Daoy (cell line): Measurements from ENCODE around the gene NDUFV1. TPM values are rescaled to one million over a fixed set of nuclear protein-coding genes. Genes with fewer than 3 reads are reported as not detected.
A peak's percentile ranks its signal among the peaks of the same experiment; 100 is the strongest.
"Not testable (repeated sequence)": the region's sequence is repeated elsewhere in the genome, so short reads cannot be mapped to it uniquely, and the experiment has no call there.

Source experiments
- DNase-seq: peaks from one replicate; pipeline ENCODE4 v3.0.0-alpha.2; 2015; ENCODE audit warnings: low read depth
- total RNA-seq: library from RNA; depleted of rRNA; stranded (reverse); fragments of >200 nt; shearing (Covaris generic); gene quantifications from 2 replicates; pipeline ENCODE4 v1.2.3, GENCODE V29; 2014

NDUFV1 gene
- total RNA-seq, 1 experiment from 2014 or later: 229 TPM

- no peak for DNase-seq
Observed at GRCh38 chr11:67611165-67611564, 4.4 kb downstream of the NDUFV1 start.

GRCh38 chr11:67611704-67612587, 5.2 kb downstream of the NDUFV1 start:
- DNase-seq: no peak

- no peak for DNase-seq
Observed at GRCh38 chr11:67612751-67613150, 6.0 kb downstream of the NDUFV1 start.

- DNase-seq: no peak
Observed at GRCh38 chr11:67613313-67613959, 6.7 kb downstream of the NDUFV1 start.

GRCh38 chr11:67613960-67614715, 7.4 kb downstream of the NDUFV1 start:
- peak; percentile 79 for DNase-seq

GRCh38 chr11:67614730-67615714, 8.3 kb downstream of the NDUFV1 start:
- DNase-seq: peak; percentile 56

GRCh38 chr11:67615728-67616430, 9.1 kb downstream of the NDUFV1 start:
- DNase-seq: no peak

- no peak for DNase-seq
Observed at GRCh38 chr11:67616431-67617242, 9.9 kb downstream of the NDUFV1 start.

- DNase-seq: no peak
Observed at GRCh38 chr11:67617243-67617953, 10.7 kb downstream of the NDUFV1 start.

- not testable (repeated sequence) for DNase-seq
Observed at GRCh38 chr11:67618901-67619659, 12.3 kb downstream of the NDUFV1 start.

- not testable (repeated sequence) for DNase-seq
Observed at GRCh38 chr11:67619683-67620618, 13.2 kb downstream of the NDUFV1 start.

- DNase-seq: not testable (repeated sequence)
Observed at GRCh38 chr11:67620621-67621020, 13.9 kb downstream of the NDUFV1 start.

GRCh38 chr11:67621928-67622327, 15.2 kb downstream of the NDUFV1 start:
- DNase-seq: not testable (repeated sequence)

GRCh38 chr11:67622905-67623304, 16.2 kb downstream of the NDUFV1 start:
- DNase-seq: not testable (repeated sequence)

GRCh38 chr11:67623795-67624194, 17.1 kb downstream of the NDUFV1 start:
- not testable (repeated sequence) for DNase-seq

- not testable (repeated sequence) for DNase-seq
Observed at GRCh38 chr11:67626131-67626833, 19.5 kb downstream of the NDUFV1 start.
